DMS79 treated with DMSO at 0.1 percent for 48 hours (cell line): ENCODE results near the gene HAO2.
"Not testable (repeated sequence)": the region's sequence is repeated elsewhere in the genome, so short reads cannot be mapped to it uniquely, and the experiment has no call there.

Source experiments
- DNase-seq: peaks from one replicate; lab custom pipeline; 2025; lab: John Stamatoyannopoulos, UW

HAO2 gene

GRCh38 chr1:119345398-119345797, 23.2 kb upstream of the HAO2 start:
- no peak for DNase-seq

- DNase-seq = no peak
Observed at GRCh38 chr1:119347858-119348257, 20.7 kb upstream of the HAO2 start.

- no peak for DNase-seq
Observed at GRCh38 chr1:119348941-119349340, 19.6 kb upstream of the HAO2 start.

GRCh38 chr1:119350866-119351265, 17.7 kb upstream of the HAO2 start:
- DNase-seq = not testable (repeated sequence)

GRCh38 chr1:119351997-119352396, 16.6 kb upstream of the HAO2 start:
- DNase-seq = no peak

- no peak for DNase-seq
Observed at GRCh38 chr1:119353836-119354235, 14.7 kb upstream of the HAO2 start.

GRCh38 chr1:119358636-119359035, 9.9 kb upstream of the HAO2 start:
- DNase-seq = no peak

- no peak for DNase-seq
Observed at GRCh38 chr1:119359730-119360129, 8.9 kb upstream of the HAO2 start.

GRCh38 chr1:119361205-119361604, 7.4 kb upstream of the HAO2 start:
- no peak for DNase-seq

GRCh38 chr1:119361620-119362344, 6.8 kb upstream of the HAO2 start:
- DNase-seq = no peak

- no peak for DNase-seq
Observed at GRCh38 chr1:119363162-119363561, 5.4 kb upstream of the HAO2 start.

- no peak for DNase-seq
Observed at GRCh38 chr1:119364640-119365039, 3.9 kb upstream of the HAO2 start.

- DNase-seq = no peak
Observed at GRCh38 chr1:119366424-119366823, 2.2 kb upstream of the HAO2 start.

- no peak for DNase-seq
Observed at GRCh38 chr1:119367432-119368124, 1.0 kb upstream of the HAO2 start.

- no peak for DNase-seq
Observed at GRCh38 chr1:119370748-119371147, 2.2 kb downstream of the HAO2 start.

- DNase-seq = no peak
Observed at GRCh38 chr1:119371815-119372214, 3.2 kb downstream of the HAO2 start.

- DNase-seq = no peak
Observed at GRCh38 chr1:119372503-119373086, 4.0 kb downstream of the HAO2 start.

- DNase-seq = no peak
Observed at GRCh38 chr1:119373465-119373864, 4.9 kb downstream of the HAO2 start.

- no peak for DNase-seq
Observed at GRCh38 chr1:119374208-119374874, 5.8 kb downstream of the HAO2 start.

GRCh38 chr1:119375366-119375765, 6.8 kb downstream of the HAO2 start:
- no peak for DNase-seq

GRCh38 chr1:119376594-119376993, 8.0 kb downstream of the HAO2 start:
- DNase-seq = no peak

GRCh38 chr1:119377594-119377993, 9.0 kb downstream of the HAO2 start:
- not testable (repeated sequence) for DNase-seq

GRCh38 chr1:119379117-119379516, 10.5 kb downstream of the HAO2 start:
- no peak for DNase-seq
